HepG2 (cell line): ENCODE data around the gene SBNO2. TPM values are rescaled to one million over a fixed set of nuclear protein-coding genes. Genes with fewer than 3 reads are reported as not detected.

Experiments
- BCLAF1 ChIP-seq: fragments of 450-650 bp; IDR thresholded peaks from 2 replicates; pipeline ENCODE4 v1.6.1; 2017; ENCODE audit warnings: mild to moderate bottlenecking
- ESRRA ChIP-seq: sonication (generic); formaldehyde crosslinking; IDR thresholded peaks from 2 replicates; pipeline ENCODE4 v1.5.1; 2020; ENCODE audit warnings: mild to moderate bottlenecking, low read depth, missing genetic modification reagents
- HNF1B ChIP-seq: sonication (generic); formaldehyde crosslinking; IDR thresholded peaks from 2 replicates; pipeline ENCODE4 v1.5.1; 2020; ENCODE audit warnings: mild to moderate bottlenecking, moderate library complexity, missing genetic modification reagents
- MAFG ChIP-seq: sonication (generic); formaldehyde crosslinking; IDR thresholded peaks from 2 replicates; pipeline ENCODE4 v1.5.1; 2020; ENCODE audit warnings: mild to moderate bottlenecking, missing genetic modification reagents
- MAX ChIP-seq: IDR thresholded peaks from 2 replicates; pipeline ENCODE4 v1.6.1; 2012; ENCODE audit warnings: inconsistent platforms
- MAZ ChIP-seq, 2 experiments: sonication (generic) in 1 of 2; formaldehyde crosslinking in 1 of 2; IDR thresholded peaks; 2 replicates each; pipeline versions ENCODE4 v1.5.0 to v1.6.1; 2012 to 2020; ENCODE audit warnings: low read depth in 2 of 2, mild to moderate bottlenecking in 2 of 2, borderline replicate concordance in 1 of 2, improper control_type of control experiment in 1 of 2, low read length in 1 of 2, missing genetic modification reagents in 1 of 2, moderate library complexity in 1 of 2
- PAX8 ChIP-seq: sonication (generic); formaldehyde crosslinking; IDR thresholded peaks from 2 replicates; pipeline ENCODE4 v1.8.0; 2022; ENCODE audit warnings: mild to moderate bottlenecking, missing genetic modification reagents, borderline replicate concordance
- PTBP1 ChIP-seq: fragments of 200-400 bp; formaldehyde crosslinking; IDR thresholded peaks from 2 replicates; pipeline ENCODE4 v1.6.1; 2018; ENCODE audit warnings: low read length, low read depth; ENCODE audit not compliant: poor library complexity, severe bottlenecking
- SP1 ChIP-seq, 2 experiments: fragments of 450-650 bp in 1 of 2; sonication (generic) in 1 of 2; formaldehyde crosslinking in 1 of 2; IDR thresholded peaks; 2 replicates each; pipeline versions ENCODE4 v1.4.0 to v1.6.1; 2016 to 2020; ENCODE audit warnings: missing genetic modification reagents in 1 of 2
- TEAD3 ChIP-seq: optimal IDR thresholded peaks from 2 replicates; pipeline ENCODE3; 2016; ENCODE audit warnings: borderline replicate concordance
- ZNF264 ChIP-seq: sonication (generic); formaldehyde crosslinking; IDR thresholded peaks from 2 replicates; pipeline ENCODE4 v1.4.0; 2020; ENCODE audit warnings: missing genetic modification reagents
- ZNF274 ChIP-seq: sonication (generic); formaldehyde crosslinking; IDR thresholded peaks from 2 replicates; pipeline ENCODE4 v1.5.1; 2020; ENCODE audit warnings: mild to moderate bottlenecking, missing genetic modification reagents
- ZNF282 ChIP-seq: fragments of 450-650 bp; IDR thresholded peaks from 2 replicates; pipeline ENCODE4 v1.6.1; 2018; ENCODE audit not compliant: partially characterized antibody
- ZNF431 ChIP-seq: sonication (generic); formaldehyde crosslinking; IDR thresholded peaks from 2 replicates; pipeline ENCODE4 v1.9.0; 2022; ENCODE audit warnings: missing genetic modification reagents, low read depth, mild to moderate bottlenecking, borderline replicate concordance
- ZNF564 ChIP-seq: sonication (generic); formaldehyde crosslinking; IDR thresholded peaks from 2 replicates; pipeline ENCODE4 v1.8.1; 2023; ENCODE audit warnings: mild to moderate bottlenecking, missing genetic modification reagents
- ZNF605 ChIP-seq: sonication (generic); formaldehyde crosslinking; IDR thresholded peaks from 2 replicates; pipeline ENCODE4 v1.8.0; 2022; ENCODE audit warnings: mild to moderate bottlenecking, missing genetic modification reagents
- ZNF607 ChIP-seq: sonication (generic); formaldehyde crosslinking; IDR thresholded peaks from 2 replicates; pipeline ENCODE4 v1.5.1; 2020; ENCODE audit warnings: missing genetic modification reagents, mild to moderate bottlenecking, borderline replicate concordance
- ZNF773 ChIP-seq: sonication (generic); formaldehyde crosslinking; IDR thresholded peaks from 2 replicates; pipeline ENCODE4 v1.4.0; 2020; ENCODE audit warnings: missing genetic modification reagents, borderline replicate concordance
- ZNF782 ChIP-seq: sonication (generic); formaldehyde crosslinking; IDR thresholded peaks from 2 replicates; pipeline ENCODE4 v1.4.0; 2020; ENCODE audit warnings: missing genetic modification reagents, mild to moderate bottlenecking, borderline replicate concordance
- ZNF792 ChIP-seq: IDR thresholded peaks from 2 replicates; pipeline ENCODE4 v1.6.1; 2016
- polyA plus RNA-seq, 8 experiments: library from polyadenylated mRNA; depleted of rRNA in 3 of 8; stranded (reverse) in 7 of 8; unstranded in 1 of 8; fragments of >200 nt; fragmentation: Illumina TruSeq in 4 of 8; extraction: Trizol in 4 of 8; gene quantifications; 2 replicates each; pipeline versions ENCODE4 v1.2.1 to v1.2.3, GENCODE V29; 2011 to 2016; ENCODE audit warnings: low read depth in 4 of 8, missing spikeins in 1 of 8, mixed read lengths in 1 of 8; ENCODE audit not compliant: insufficient read depth in 1 of 8
- total RNA-seq, 5 experiments: library from RNA; depleted of rRNA; stranded (reverse); fragments of >200 nt; fragmentation: Illumina TruSeq; extraction: Trizol; gene quantifications; 2 replicates each; pipeline ENCODE4 v1.2.3, GENCODE V29; 2016; ENCODE audit warnings: low read depth in 1 of 5
- TF ChIP-seq, protein P1 (sequence below): IDR thresholded peaks from 2 replicates; pipeline ENCODE4 v1.6.1; 2016; ENCODE audit warnings: missing compliant biosample characterization, missing genetic modification reagents, borderline replicate concordance

SBNO2 gene
- total and polyA plus RNA-seq, 2 of the 13 experiments (the other 11 are each of a cell fraction or from before 2014, with no cell fraction given), result 8.6 to 10.4 TPM

DNA sequence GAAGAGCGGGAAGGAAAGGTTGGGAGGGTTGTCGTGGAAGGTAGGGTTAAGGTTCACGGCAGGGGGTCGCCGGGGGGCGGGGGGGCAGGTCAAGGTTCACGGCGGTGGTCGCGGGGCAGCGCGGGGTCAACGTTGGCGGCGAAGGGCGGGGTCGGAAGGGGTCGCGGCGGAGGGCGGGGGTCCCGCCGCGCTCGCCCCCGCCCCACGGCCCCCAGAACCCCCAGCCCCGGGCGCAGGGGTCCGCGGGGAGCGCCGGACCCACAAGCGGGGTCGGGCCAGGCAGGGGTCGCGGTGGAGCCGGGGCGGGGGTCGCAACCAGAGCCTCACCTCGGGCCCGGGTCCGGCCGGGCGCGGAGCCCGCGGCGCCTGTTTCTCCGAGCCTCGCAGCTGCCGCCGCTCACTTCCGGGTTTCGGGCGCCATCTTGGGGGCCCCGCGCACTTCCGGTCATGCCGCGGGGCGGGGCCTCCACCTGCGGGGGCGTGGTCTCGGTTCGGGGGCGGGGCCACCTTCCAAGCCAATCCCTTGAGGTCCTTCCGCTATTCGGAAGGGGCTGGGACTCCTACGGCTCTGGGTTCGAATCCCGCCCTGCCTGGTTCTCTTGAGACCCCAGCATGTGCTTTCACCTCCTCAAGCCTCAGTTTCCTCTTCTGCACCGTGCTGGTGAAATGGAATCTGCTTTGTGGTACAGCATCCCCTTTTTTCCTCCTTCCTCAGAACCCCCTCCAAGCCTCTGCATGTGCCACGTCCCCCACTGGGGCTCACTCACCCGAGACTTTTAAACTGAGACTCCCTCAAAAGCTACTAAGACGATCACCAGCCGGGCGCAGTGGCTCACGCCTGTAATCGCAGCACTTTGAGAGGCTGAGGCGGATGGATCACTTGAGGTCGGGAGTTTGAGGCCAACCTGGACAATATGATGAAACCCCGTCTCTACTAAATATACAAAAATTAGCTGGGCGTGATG is at the start of gene SBNO2 (continued):
- TF ChIP-seq SP1 (IDR thresholded peaks at IDR 0.05) (no peak), SP1 (CRISPR knock-in tag; IDR thresholded peaks at IDR 0.05) (peak; percentile 66), ZNF564 (CRISPR knock-in tag) (no peak), ZNF782 (CRISPR knock-in tag) (no peak; the same call in 1 of the 2 replicates), ZNF773 (CRISPR knock-in tag) (no peak), HNF1B (peak; percentile 58; the same call in 1 of the 2 replicates), ZNF607 (CRISPR knock-in tag) (no peak), PTBP1 (no peak), ZNF282 (no peak), BCLAF1 (no peak), ZNF274 (CRISPR knock-in tag) (0 out of 2 replicates have a peak, but pooled peaks have one; percentile 43), ZNF431 (CRISPR knock-in tag) (no peak; the same call in 1 of the 2 replicates), MAX (peak; percentile 76), ZNF264 (CRISPR knock-in tag) (no peak), MAFG (CRISPR knock-in tag) (no peak), ZNF792 (0 out of 2 replicates have a peak, but pooled peaks have one; percentile 35), TEAD3 (peak; percentile 26), ZNF605 (no peak), PAX8 (CRISPR knock-in tag) (no peak), MAZ (IDR thresholded peaks at IDR 0.05; ENCODE audit: borderline replicate concordance, low read depth, low read length) (peak; percentile 81; the same call in 1 of the 2 replicates), MAZ (CRISPR knock-in tag; IDR thresholded peaks at IDR 0.05; ENCODE audit: low read depth) (peak; percentile 71), ESRRA (CRISPR knock-in tag) (no peak)
- TF ChIP-seq, protein P1, sequence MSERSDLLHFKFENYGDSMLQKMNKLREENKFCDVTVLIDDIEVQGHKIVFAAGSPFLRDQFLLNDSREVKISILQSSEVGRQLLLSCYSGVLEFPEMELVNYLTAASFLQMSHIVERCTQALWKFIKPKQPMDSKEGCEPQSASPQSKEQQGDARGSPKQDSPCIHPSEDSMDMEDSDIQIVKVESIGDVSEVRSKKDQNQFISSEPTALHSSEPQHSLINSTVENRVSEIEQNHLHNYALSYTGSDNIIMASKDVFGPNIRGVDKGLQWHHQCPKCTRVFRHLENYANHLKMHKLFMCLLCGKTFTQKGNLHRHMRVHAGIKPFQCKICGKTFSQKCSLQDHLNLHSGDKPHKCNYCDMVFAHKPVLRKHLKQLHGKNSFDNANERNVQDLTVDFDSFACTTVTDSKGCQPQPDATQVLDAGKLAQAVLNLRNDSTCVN (CRISPR knock-in tag), result no peak
